HEK293T (cell line): ENCODE results near the gene INSRR.

Experiments
- CTCF ChIA-PET: fragments of 350-600 bp; formaldehyde crosslinking; extraction: SDS; loops from one replicate; lab custom pipeline; 2021; ENCODE audit warnings: antibody characterized with exemption, inconsistent platforms; lab: Yijun Ruan, JAX
- POLR2A ChIA-PET: fragments of 350-600 bp; formaldehyde crosslinking; extraction: SDS; loops from one replicate; lab custom pipeline; 2020; ENCODE audit warnings: antibody characterized with exemption, inconsistent platforms; lab: Yijun Ruan, JAX
- DNase-seq: peaks from one replicate; pipeline ENCODE4 v3.0.0; 2012; ENCODE audit warnings: mixed read lengths; ENCODE audit errors: extremely low spot score
- ARNT ChIP-seq: fragments of 450-650 bp; IDR thresholded peaks from 2 replicates; pipeline ENCODE4 v1.6.1; 2017; ENCODE audit warnings: mild to moderate bottlenecking
- BHLHE40 ChIP-seq: fragments of 450-650 bp; IDR thresholded peaks from 2 replicates; pipeline ENCODE4 v1.6.1; 2016; ENCODE audit warnings: mild to moderate bottlenecking, moderate library complexity, borderline replicate concordance
- CTBP1 ChIP-seq: fragments of 450-650 bp; IDR thresholded peaks from 2 replicates; pipeline ENCODE4 v1.6.1; 2016; ENCODE audit warnings: borderline replicate concordance
- ELF4 ChIP-seq: fragments of 450-650 bp; IDR thresholded peaks from 2 replicates; pipeline ENCODE4 v1.6.1; 2017; ENCODE audit warnings: antibody characterized with exemption
- FOXA1 ChIP-seq: fragments of 450-650 bp; IDR thresholded peaks from 2 replicates; pipeline ENCODE4 v1.6.1; 2016; ENCODE audit warnings: mild to moderate bottlenecking
- FOXK2 ChIP-seq: fragments of 450-650 bp; IDR thresholded peaks from 2 replicates; pipeline ENCODE4 v1.6.1; 2016; ENCODE audit warnings: mild to moderate bottlenecking
- FOXM1 ChIP-seq: fragments of 450-650 bp; IDR thresholded peaks from 2 replicates; pipeline ENCODE4 v1.6.1; 2017; ENCODE audit warnings: mild to moderate bottlenecking, borderline replicate concordance
- HDGF ChIP-seq: fragments of 450-650 bp; IDR thresholded peaks from 2 replicates; pipeline ENCODE4 v1.6.1; 2017; ENCODE audit warnings: antibody characterized with exemption, borderline replicate concordance
- L3MBTL2 ChIP-seq: fragments of 450-650 bp; conservative IDR thresholded peaks from 2 replicates; pipeline ENCODE4 v1.6.1; 2016; ENCODE audit warnings: mild to moderate bottlenecking
- LEF1 ChIP-seq: fragments of 450-650 bp; IDR thresholded peaks from 2 replicates; pipeline ENCODE4 v1.6.1; 2017; ENCODE audit warnings: mild to moderate bottlenecking, borderline replicate concordance
- NFRKB ChIP-seq: fragments of 450-650 bp; IDR thresholded peaks from 2 replicates; pipeline ENCODE4 v1.6.1; 2016; ENCODE audit warnings: mild to moderate bottlenecking, moderate library complexity
- PKNOX1 ChIP-seq: fragments of 450-650 bp; IDR thresholded peaks from 2 replicates; pipeline ENCODE4 v1.6.1; 2016
- SP1 ChIP-seq: fragments of 450-650 bp; IDR thresholded peaks from 2 replicates; pipeline ENCODE4 v1.6.1; 2017
- SUZ12 ChIP-seq: fragments of 450-650 bp; IDR thresholded peaks from 2 replicates; pipeline ENCODE4 v1.6.1; 2016; ENCODE audit warnings: mild to moderate bottlenecking
- TARDBP ChIP-seq: fragments of 450-650 bp; IDR thresholded peaks from 2 replicates; pipeline ENCODE4 v1.6.1; 2016
- ZNF384 ChIP-seq: fragments of 450-650 bp; IDR thresholded peaks from 2 replicates; pipeline ENCODE4 v1.6.1; 2016

Gene INSRR

GRCh38 chr1:156823210-156823790, 35.6 kb downstream of the INSRR start:
- no peak for DNase-seq
- POLR2A ChIA-PET = interaction anchor here (2.7 kb wide), 1 partner anchor 10 kb away, joined by 9 read pairs; no protein-coding TSS in a partner anchor
- CTCF ChIA-PET = no interaction called here
- TF ChIP-seq FOXK2 = no peak
- TF ChIP-seq ARNT = no peak
- no peak for TF ChIP-seq FOXA1
- TF ChIP-seq ELF4 = no peak
- TF ChIP-seq CTBP1 = no peak
- TF ChIP-seq NFRKB = no peak
- no peak for TF ChIP-seq SP1
- no peak for TF ChIP-seq L3MBTL2
- no peak for TF ChIP-seq BHLHE40
- TF ChIP-seq PKNOX1 = no peak
- TF ChIP-seq LEF1 = no peak

GRCh38 chr1:156822680-156823079, 36.2 kb downstream of the INSRR start:
- no peak for TF ChIP-seq HDGF
- TF ChIP-seq ELF4 = no peak
- TF ChIP-seq FOXK2 = no peak
- TF ChIP-seq L3MBTL2 = no peak
- no peak for TF ChIP-seq TARDBP
- no peak for TF ChIP-seq ARNT
- ChIA-PET CTCF (interaction anchor here (0.6 to 1.5 kb wide), 8 partner anchors 14 to 222 kb away, joined by 3 to 5 read pairs (median 3); no protein-coding TSS in a partner anchor), POLR2A (interaction anchor here (2.7 kb wide), 1 partner anchor 9 kb away, joined by 9 read pairs; no protein-coding TSS in a partner anchor)
- no peak for DNase-seq

- CTCF ChIA-PET = interaction anchor here (0.6 to 1.5 kb wide), 5 partner anchors 15 to 133 kb away, joined by 3 to 5 read pairs (median 3); partner anchors contain the start of gene NTRK1
These were observed 37.1 kb downstream of the INSRR start for GRCh38 chr1:156821801-156822200.

GRCh38 chr1:156816561-156817328, 42.2 kb downstream of the INSRR start, which contains the start of gene SH2D2A:
SH2D2A (minus strand) TSS chr1:156816848; CDS start chr1:156816708, 140 bp downstream.
- DNase-seq = no peak
- CTCF ChIA-PET = no interaction called here
- POLR2A ChIA-PET = interaction anchor here (2.7 kb wide), 1 partner anchor 88 kb away, joined by 7 read pairs; the partner anchor contains the start of genes ISG20L2 and METTL25B
- TF ChIP-seq TARDBP (no peak), CTBP1 (no peak)

More at GRCh38 chr1:156821801-156822200, 37.1 kb downstream of the INSRR start:
- no peak for DNase-seq
- no peak for TF ChIP-seq ELF4
- TF ChIP-seq PKNOX1 = no peak
- TF ChIP-seq NFRKB = no peak
- TF ChIP-seq LEF1 = no peak
- POLR2A ChIA-PET = interaction anchor here (2.7 kb wide), 1 partner anchor 9 kb away, joined by 9 read pairs; no protein-coding TSS in a partner anchor

GRCh38 chr1:156815961-156816422, 42.9 kb downstream of the INSRR start:
- POLR2A ChIA-PET = interaction anchor here (2.7 kb wide), 1 partner anchor 88 kb away, joined by 7 read pairs; the partner anchor contains the start of genes ISG20L2 and METTL25B
- CTCF ChIA-PET = no interaction called here
- DNase-seq = no peak
- TF ChIP-seq TARDBP (no peak), FOXA1 (no peak), L3MBTL2 (no peak), CTBP1 (no peak), BHLHE40 (no peak)

- ChIA-PET CTCF (no interaction called here), POLR2A (interaction anchor here (2.7 kb wide), 1 partner anchor 87 kb away, joined by 7 read pairs; the partner anchor contains the start of genes ISG20L2 and METTL25B)
- DNase-seq = no peak
- TF ChIP-seq SP1 (no peak), FOXM1 (no peak), TARDBP (no peak), BHLHE40 (no peak), L3MBTL2 (no peak), PKNOX1 (no peak), SUZ12 (no peak), NFRKB (no peak), FOXA1 (no peak), LEF1 (no peak), ELF4 (no peak), HDGF (no peak), CTBP1 (no peak), ARNT (no peak), ZNF384 (no peak), FOXK2 (no peak)
These were observed 43.5 kb downstream of the INSRR start for GRCh38 chr1:156815307-156815826.
